Fibroblast of skin of scalp (primary cell): ENCODE measurements around the gene RNF212B.
A peak's percentile ranks its signal among the peaks of the same experiment; 100 is the strongest.

Experiments
- DNase-seq: peaks from one replicate; pipeline ENCODE4 v3.0.0-alpha.2; 2013

RNF212B gene

DNA sequence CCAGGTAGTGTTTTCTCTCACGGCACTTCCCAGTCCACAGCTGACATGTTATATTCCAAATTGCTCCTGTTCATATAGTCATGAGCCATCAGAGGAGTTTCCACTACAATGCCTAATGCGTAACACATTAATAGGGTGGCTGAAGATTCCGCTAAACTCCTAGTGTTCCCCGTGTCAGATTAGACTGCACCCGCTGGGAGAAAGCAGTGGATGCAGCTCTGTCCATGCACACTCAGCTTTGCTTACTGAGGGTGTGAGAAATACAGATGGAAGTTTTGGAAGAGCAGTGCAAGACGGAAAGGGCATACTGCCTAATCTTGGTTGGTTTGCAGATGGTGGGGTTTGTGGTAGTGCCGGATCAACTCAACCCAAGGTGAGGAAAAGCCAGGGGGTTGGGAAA lies 59.4 kb downstream of the RNF212B start:
- DNase-seq: no peak

DNA sequence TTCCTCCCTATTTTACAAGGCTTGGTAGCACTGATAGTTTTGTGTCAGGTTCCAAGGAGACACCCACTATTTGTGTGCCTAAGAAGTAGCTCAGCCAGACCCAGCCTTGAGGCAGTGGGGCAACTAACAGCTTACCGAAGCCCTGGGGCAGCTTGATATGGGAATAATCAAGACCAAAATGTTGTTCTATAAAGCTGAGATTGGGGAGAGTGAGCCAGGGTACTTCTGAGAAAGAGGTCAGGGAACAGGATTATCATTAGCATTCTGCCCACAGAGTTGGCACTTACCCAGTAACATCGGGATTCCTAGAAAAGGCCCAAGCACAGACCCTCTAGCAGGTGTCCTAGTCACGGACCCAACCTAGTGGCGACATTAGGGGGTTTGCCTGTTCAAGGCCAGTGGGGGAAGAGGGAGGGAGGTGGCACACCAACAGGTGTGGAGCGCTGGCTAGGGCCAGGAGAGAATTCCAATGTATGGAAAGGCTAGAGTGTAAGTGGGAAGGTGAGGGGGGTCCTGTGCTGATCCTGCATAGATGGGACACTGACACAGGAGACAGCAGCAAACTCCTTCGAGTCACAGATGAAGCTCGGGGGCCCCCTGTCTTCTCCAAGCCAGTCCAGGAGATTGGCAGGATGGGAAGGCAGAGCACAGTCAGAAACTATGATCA lies 60.0 kb downstream of the RNF212B start:
- DNase-seq: no peak

DNA sequence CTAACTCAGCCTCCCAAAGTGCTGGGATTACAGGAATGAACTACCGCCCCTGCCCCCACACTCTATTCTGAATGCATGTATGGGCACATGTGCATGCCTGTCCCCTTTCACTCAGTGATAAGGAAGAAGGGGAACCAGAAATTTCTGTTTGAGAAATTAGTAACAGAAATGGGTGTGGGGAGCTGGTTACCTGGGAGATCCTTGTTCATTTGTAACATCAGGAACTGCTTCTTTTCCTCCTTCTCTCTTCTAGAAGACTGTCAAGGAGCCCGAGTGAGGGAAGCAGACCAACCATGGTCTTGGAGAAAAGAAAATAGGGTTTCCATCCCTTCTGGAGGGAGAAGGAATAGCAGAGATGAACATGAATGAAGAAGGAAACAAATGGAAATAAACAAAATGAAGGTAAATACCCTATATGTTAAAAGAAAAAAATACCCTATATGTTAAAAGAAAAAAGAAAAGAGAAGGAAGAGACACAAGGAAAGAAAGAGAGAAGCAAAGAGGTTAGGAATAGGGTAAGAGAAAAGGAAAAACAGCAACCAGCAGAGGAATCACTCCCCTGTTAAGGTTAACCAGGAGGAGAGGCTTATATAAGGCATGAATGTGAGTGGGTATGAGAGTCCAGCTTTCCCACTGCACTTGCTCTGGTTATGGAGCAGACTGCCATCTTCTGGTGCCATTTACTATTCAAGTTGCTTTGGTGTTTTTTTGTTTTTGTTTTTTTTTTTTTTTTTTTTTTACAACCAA lies 61.6 kb downstream of the RNF212B start:
- peak; percentile 54 for DNase-seq

DNA sequence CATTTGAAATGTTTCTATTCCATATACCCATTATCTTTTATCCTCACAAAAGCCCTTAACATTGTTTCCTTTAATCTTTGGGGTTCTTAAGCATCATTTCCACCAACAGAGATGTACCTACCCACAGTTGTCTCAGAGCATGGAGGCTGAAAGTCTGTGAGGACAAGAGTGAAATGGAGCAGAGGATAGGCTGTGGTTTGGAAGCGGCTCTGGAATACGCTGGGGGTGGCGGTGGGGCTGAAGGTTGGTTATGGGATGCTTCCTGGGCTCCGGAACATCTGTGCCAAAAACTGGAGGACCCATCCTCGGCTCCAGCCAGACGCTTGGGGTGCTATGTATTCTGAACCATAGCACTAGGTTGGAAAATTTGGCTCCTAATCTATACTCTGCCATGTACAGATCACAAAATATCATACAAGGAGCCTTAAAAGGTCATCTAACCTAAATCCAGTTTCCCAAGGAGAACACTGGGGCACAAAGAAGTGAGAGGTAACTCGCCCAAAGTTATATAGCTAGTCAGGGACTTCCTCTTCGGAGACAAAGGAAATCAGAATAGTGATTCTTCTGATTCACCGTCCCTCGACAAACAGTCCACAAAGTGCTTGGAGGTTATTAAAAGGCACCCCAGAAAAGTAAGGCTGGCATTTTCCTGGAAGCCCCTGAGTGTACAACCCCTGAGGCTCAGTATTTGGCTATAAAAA lies 62.4 kb downstream of the RNF212B start:
- DNase-seq: no peak

DNA sequence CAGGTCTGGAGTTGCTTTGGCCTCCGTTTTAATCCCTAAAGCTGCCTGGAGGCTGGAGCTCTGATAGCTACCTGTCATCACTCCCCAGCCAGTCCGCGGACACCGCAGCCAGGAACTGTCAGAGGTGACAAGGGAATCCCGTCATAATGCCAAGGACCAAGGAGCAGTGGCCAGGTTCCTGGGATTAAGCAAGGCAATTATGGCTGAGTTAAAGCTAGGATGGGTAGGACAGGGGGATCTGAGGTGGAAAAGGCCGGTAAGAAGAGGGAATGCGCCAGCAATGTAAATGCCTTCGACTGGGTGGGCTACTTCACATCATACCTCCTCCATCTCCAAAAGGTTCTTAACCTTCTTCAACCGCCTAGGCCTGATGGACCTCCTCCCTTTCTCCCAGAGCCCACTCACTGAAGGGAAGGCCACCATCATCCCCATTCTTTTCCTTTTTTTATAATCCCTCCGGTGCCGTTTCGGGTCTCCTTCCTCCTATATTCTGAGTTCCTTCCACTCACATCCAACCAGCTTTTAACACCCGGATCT lies 63.0 kb downstream of the RNF212B start:
- DNase-seq: peak; percentile 17

DNA sequence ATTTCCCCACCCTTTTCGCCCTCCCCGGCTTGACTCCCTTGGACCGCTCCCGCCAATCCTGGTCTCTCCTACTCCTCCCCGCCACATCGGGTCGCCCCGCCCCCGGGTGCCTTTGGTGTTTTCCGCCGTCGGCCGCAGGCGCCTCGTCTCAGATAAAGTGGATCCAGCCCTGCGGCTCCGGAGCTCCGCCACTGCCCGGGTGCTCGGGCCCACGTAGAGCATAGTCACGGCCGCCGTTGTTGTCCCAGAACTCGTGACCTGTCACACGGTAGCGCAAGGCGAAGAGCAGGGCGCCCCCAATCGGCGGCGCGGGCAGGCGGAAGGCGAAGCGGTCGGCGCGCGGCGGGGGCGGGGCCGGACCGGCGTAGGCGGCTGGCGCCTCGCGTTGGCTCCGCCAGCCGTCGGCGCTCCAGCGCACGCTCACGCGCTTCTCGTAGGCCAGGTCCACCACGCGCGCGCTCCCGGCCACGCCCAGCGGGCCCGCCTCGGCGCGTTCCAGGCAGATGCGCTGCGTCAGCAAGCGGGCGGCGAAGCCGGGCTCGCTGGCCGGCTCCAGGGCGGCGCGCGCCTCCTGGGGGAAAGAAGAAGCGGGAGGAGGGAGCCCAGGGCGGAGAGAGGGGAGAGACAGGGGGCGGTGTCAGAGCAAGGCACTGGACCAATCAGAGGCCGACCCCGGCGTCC lies 63.7 kb downstream of the RNF212B start:
- DNase-seq: peak; percentile 99

DNA sequence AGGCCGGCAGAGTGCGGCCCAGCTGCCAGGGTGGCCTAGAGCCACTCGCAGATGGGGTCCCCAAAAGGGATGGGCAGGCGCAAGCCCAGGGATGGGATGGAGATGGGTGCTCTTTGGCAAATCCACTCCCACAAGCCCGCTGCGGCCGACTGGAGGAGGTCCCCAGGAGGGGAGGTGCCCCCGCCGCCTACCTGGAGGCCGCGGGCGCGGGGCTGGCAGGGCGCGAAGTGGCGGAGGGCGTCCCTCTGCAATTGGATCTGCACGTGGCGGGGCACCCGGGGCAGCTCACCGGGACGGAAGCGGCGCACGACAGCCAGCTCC lies 64.2 kb downstream of the RNF212B start:
- DNase-seq: no peak

DNA sequence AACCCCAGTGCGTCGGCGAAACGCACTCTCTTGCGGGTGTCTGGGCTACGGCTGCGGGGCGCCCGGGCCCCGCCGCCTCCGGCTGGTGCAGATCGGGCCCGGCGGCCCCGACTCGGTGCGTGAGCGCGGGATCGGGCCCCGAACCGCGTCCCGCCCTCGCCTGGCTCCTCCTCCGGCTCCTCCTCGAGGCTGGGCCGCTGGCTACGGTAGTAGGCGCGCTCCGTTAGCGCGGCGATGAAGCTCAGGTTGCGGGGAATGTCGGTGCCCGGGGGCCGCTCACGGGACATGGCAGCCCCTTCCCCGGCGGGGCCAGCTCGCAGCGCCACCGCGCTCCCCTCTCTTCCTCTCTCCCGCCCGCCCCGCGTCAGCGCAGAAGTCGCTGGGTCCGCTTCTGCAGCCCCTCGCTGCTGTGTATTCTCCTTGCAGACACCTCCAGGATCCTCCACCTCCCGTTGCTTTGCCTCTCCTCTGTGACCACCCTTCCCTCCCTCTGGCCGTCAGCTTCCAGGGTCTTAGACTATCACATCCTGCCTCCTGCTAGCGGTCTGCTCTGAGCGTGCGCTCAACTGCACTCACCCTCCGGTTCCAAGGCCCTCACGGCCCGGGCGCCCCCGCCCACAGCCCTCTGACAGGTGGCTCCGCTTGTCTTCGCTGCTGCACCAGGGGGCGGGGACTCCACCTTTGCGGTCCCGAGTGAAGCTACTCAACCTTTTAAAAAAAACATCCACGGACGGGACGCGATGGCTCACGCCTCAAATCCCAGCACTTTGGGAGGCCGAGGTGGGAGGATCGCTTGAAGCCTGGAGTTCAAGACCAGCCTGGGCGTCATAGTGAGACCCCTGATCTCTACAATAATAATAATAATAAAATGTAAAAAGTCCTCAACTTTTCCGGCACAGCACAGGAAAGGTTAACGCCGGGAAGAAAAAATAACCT lies 64.8 kb downstream of the RNF212B start, which contains the start of gene PPP1R3E:
Gene PPP1R3E (minus strand): TSS at position 570 of the 936 bp plus-strand sequence. CDS start 283 bp downstream, at position 287.
- peak; percentile 51 for DNase-seq

DNA sequence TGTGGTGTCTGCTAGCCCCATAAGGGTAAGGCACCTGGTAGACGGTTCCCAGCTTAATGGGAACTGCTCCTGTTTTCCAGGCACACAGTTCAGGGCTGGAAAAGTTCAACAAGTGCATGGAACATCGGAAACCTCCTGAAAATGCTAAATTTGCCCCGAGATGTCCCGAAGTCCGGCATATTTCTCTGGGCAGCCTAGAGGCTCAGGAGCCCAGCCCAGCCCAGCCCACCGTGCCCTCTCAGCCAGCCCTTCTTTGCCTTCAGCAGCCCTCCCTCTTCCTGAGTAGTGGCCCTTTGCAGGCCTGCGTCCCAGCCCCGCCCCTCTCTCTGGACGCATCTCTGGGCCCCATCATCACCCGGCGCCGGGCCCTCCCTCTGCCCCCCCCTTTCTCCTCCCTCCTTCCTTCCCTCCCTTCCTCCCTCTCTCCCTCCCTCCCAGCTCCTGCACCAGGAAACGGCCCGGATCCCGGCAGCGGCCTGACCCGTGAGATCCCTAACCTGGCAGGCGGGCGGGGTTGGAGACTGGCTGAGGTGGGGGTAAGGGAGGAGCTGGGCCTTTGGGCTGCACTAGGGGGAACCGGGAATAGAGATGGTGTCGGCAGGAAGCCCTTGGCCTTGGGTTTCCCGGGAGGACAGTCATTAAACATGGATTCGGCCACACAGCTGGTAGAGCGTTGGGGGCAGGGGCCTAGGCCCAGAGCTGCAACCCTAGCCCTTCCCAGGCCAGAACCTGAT lies 68.8 kb downstream of the RNF212B start, which contains the start of gene BCL2L2:
Gene BCL2L2 (plus strand): TSS at position 422 of the 734 bp plus-strand sequence. CDS start 935 bp downstream, outside the sequence.
- DNase-seq: peak; percentile 91

DNA sequence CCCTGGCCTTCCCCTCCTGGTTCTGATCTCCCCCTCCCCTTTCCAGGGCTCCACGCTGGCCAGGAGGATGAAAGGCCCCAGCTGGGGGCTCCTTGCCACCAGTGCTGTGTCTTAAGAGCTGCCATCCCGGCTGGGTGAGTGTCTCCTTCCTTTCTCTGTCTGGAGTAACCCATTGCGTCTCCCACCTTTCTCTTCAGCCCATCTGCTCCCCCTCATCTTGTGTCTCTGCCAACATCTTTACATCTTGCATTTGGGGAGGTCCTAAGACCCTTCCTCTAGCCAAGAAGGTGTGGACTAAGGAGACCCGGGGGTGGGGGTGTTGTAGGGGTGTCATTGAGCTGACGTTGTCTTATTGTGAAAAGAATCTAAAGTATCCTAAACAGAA lies 69.4 kb downstream of the RNF212B start:
- DNase-seq: no peak

DNA sequence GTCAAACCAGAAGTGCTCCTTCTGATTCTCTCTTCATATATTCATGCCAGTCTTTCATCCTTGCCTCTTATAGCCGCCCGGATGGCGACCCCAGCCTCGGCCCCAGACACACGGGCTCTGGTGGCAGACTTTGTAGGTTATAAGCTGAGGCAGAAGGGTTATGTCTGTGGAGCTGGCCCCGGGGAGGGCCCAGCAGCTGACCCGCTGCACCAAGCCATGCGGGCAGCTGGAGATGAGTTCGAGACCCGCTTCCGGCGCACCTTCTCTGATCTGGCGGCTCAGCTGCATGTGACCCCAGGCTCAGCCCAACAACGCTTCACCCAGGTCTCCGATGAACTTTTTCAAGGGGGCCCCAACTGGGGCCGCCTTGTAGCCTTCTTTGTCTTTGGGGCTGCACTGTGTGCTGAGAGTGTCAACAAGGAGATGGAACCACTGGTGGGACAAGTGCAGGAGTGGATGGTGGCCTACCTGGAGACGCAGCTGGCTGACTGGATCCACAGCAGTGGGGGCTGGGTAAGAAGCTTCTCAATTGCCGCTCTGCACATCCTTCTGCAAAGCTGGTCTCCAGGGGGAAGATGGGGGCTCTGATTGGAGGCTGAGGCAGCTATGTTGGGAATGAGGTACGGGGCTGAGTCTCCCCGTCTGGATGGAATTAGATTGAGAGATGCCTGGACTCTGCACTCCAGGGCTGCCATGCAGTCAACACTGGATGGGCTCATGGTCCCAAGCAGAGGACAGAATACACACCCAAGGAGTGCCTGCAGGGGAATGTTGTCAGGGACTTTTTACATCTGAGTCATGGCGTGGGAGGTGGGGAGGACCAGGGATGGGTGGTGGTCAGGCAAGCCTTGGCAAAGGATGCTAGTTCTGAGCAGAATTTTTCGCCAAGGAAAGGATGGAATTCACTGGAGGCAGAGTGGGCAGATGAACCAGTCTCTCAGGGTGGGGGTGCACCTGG lies 70.2 kb downstream of the RNF212B start:
- no peak for DNase-seq

DNA sequence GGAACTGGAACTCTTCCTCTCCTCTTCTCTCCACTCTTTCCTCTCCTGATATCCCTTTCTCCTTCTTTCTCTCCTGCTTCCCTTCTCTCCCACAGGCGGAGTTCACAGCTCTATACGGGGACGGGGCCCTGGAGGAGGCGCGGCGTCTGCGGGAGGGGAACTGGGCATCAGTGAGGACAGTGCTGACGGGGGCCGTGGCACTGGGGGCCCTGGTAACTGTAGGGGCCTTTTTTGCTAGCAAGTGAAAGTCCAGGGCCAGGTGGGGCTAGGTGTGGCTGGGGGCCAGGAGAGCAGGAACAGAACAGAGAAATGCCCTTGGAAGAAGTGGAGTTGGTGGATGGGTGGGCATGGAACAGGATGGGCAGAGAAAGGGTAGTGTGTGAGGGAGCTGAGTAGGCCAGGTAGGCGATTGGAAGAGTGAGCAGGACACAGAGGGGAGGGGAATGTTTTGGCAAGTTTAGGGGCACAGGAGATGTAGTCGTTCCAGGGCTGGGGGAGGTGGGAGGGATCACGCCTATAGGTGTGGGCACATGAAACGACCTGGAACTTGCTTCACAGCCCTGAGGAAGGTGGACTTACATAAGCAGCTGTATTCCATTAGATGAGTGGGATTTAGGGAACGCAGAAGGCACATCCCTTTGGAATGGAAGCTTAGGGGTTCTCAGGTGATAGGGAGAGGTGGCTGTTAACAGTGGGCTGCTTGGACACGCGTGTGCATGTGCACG lies 71.1 kb downstream of the RNF212B start:
- DNase-seq: no peak

DNA sequence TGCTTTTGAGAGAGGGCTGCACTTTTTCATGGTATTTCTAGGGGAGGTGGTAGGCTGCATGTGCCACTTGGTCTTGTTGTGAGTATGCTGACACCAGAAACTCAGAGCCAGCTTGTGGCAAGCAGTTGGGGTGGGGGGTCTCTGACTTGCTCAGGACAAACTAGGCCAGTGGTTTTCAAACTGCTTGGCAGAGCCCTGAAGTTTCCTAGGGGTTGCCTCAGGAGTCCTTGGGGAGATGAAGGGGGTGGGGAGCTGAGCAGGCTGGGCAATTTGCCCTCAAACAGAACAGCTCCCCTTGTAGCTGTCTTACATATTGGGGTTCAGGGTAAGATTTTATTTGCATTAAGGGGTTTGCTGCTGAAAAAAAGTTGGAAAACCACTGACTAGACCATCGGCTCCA lies 72.8 kb downstream of the RNF212B start:
- DNase-seq: no peak

DNA sequence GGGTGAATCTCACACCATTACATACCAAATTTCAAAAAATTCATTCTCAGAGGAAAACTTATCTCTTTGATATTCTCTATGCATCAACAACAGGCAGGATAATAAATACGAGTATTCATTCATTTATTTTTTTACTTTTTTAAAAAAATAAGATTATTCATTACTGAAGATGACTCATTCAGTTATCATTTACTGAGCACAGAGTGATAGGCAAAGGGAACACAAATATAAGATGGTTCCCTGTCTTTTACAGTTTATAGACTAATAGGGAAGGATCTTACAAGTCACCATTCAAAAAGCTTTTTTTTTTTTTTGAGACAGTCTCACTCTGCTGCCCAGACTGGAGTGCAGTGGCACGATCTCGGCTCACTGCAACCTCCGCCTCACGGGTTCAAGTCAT lies 78.6 kb downstream of the RNF212B start:
- DNase-seq: no peak

DNA sequence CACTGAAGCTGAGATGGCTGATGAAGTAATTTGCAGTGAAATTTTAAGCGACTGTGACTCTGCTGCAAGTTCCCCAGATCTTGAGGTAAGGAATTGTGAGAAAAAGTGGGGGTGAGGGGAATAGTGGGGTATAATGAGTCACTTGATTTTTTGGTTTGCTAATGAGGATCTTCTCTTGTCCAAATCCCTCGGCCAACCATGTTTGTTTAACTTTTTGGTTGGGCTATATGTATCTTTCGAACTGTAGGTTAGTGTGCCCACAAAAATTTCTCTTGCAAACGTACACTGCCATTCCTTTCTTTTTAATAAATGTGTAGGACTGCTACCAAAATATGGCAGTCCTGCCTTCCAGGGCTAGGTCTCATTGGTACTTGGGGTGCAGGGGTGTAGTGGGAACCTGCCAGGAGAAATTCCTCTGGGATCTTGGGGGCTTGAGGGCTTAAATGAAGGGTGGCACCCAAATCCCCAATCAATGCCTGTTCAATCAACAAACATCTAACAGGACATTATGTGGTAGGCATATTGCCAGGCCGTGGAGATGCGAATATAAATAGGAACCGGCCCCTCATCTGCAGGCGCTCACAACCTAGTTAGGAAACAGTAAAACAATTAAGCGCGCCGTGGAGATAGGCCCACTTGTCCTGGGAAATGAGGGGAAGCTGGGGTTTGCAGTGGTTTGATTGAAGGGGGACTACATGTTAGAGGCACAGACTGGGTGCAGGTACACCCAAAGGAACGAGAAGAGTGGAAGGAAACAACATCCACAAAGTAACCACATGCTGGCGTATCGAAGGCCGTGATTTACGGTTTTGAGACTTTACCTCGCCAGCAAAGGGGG lies 82.2 kb downstream of the RNF212B start:
- DNase-seq: no peak

DNA sequence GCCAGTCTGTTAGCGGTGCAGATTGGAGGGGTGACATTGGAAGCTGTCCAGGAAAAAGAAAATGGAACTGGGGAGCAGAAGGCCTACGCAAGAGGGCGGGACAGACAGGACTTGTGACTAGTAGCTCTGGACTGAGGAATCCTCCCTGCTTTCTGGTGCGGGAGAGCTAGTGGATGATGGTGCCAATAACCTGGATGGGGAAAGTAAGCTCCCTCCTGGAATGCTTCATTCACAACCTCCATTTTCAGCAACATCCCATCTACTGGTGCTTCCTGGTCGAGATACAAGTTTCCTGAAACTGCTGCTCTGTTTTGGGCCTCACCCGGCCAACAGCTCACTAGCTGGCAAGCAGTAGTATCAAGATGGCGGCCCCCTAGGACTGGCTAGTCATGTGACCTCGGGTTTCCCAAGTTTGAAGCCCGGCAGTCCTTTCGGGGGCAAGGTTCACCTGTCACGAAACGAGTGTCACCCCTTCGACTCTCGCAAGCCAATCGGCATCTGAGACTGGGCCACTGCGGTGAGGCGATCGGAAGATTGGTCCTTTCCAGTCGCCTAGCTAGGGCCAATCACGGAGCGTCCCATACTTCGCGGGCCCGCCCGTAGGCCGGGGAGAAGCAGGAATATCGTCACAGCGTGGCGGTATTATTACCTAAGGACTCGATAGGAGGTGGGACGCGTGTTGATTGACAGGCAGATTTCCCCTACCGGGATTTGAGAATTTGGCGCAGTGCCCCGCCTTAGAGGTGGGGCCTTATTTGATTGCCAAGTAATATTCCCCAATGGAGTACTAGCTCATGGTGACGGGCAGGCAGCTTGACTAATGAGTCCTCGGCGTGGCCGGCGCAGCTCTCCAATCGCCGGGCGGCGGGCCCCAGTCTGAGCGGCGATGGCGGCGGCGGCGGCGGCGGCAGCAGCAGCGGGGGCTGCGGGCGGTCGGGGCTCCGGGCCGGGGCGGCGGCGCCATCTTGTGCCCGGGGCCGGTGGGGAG lies 83.1 kb downstream of the RNF212B start, which contains the start of gene PABPN1:
Gene PABPN1 (plus strand): TSS at position 874 of the 988 bp plus-strand sequence. CDS start 13 bp downstream, at position 887.
- DNase-seq: peak; percentile 100
